A549 (cell line): ENCODE measurements around the gene SYNJ1.

Experiments used
- EHF ChIP-seq: fragments of 250-450 bp; sonication (Bioruptor Pico); IDR thresholded peaks from 2 replicates; pipeline ENCODE4 v1.5.0; 2020; ENCODE audit warnings: mild to moderate bottlenecking
- EHMT2 ChIP-seq: fragments of 200-600 bp; sonication (generic); IDR thresholded peaks from 2 replicates; pipeline ENCODE4 v1.6.1; 2016; ENCODE audit warnings: antibody characterized with exemption, low read depth, mild to moderate bottlenecking, moderate library complexity
- FOSL2 ChIP-seq, 2 experiments: fragments of 450-650 bp in 1 of 2; fragments of >200 bp in 1 of 2; sonication (Bioruptor Twin) in 1 of 2; formaldehyde crosslinking; IDR thresholded peaks; 2 replicates each; pipeline versions ENCODE4 v1.5.0 to v1.6.1; 2016 to 2020; ENCODE audit warnings: mild to moderate bottlenecking in 1 of 2, moderate library complexity in 1 of 2
- HDAC2 ChIP-seq: fragments of 200-600 bp; sonication (generic); IDR thresholded peaks from 2 replicates; pipeline ENCODE4 v1.6.1; 2016
- JUNB ChIP-seq: fragments of >200 bp; sonication (Bioruptor Twin); formaldehyde crosslinking; IDR thresholded peaks from 2 replicates; pipeline ENCODE4 v1.6.1; 2016
- MAFK ChIP-seq: fragments of 450-650 bp; IDR thresholded peaks from 2 replicates; pipeline ENCODE4 v1.6.1; 2014; ENCODE audit not compliant: partially characterized antibody
- MYC ChIP-seq: IDR thresholded peaks from 2 replicates; pipeline ENCODE4 v1.6.1; 2012; ENCODE audit warnings: mild to moderate bottlenecking, inconsistent platforms, low read length, improper control_type of control experiment, borderline replicate concordance
- POLR2A ChIP-seq: IDR thresholded peaks from 2 replicates; pipeline ENCODE4 v1.6.1; 2012; ENCODE audit warnings: mild to moderate bottlenecking, low read length
- RAD21 ChIP-seq, 2 experiments: fragments of >200 bp in 1 of 2; sonication (Bioruptor Twin) in 1 of 2; formaldehyde crosslinking in 1 of 2; IDR thresholded peaks in 1 of 2; conservative IDR thresholded peaks in 1 of 2; 2 replicates in 1 of 2; 3 replicates in 1 of 2; pipeline ENCODE4 v1.6.1; 2012 to 2018; ENCODE audit warnings: inconsistent platforms in 1 of 2
- TF ChIP-seq, protein P1 (sequence below): fragments of >200 bp; sonication (Bioruptor Twin); formaldehyde crosslinking; IDR thresholded peaks from 3 replicates; pipeline ENCODE4 v1.5.1; 2016
- TF ChIP-seq, protein P2 (sequence below): fragments of 200-600 bp; sonication (generic); IDR thresholded peaks from 2 replicates; pipeline ENCODE4 v1.6.1; 2016; ENCODE audit warnings: antibody characterized with exemption, mild to moderate bottlenecking, moderate library complexity
- TF ChIP-seq, protein P3 (sequence below): IDR thresholded peaks from 2 replicates; pipeline ENCODE4 v1.6.1; 2012
- TF ChIP-seq, protein P4 (sequence below): fragments of 250-450 bp; sonication (Bioruptor Pico); IDR thresholded peaks from 2 replicates; pipeline ENCODE4 v1.5.0; 2020; ENCODE audit warnings: low read depth, mild to moderate bottlenecking, moderate library complexity

DNA sequence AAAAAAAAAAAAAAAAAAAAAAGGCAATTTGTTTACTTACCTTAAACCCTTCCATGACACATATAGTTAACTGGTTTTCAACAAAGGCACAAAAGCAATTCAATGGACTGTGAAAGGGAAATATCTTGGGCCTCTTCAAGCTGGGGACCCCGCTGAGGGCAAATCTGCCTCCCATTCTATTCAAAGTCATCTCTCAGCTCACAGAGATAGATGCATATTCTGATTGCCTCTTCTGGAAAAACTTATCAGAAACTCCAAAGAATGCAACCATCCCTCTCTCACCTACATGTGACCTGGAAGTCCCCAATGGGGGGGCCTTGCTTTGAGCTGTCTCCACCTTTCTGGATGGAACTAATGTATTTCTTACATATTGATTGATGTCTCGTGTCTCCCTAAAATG lies 12.1 kb upstream of the SYNJ1 start:
- TF ChIP-seq, protein P1, sequence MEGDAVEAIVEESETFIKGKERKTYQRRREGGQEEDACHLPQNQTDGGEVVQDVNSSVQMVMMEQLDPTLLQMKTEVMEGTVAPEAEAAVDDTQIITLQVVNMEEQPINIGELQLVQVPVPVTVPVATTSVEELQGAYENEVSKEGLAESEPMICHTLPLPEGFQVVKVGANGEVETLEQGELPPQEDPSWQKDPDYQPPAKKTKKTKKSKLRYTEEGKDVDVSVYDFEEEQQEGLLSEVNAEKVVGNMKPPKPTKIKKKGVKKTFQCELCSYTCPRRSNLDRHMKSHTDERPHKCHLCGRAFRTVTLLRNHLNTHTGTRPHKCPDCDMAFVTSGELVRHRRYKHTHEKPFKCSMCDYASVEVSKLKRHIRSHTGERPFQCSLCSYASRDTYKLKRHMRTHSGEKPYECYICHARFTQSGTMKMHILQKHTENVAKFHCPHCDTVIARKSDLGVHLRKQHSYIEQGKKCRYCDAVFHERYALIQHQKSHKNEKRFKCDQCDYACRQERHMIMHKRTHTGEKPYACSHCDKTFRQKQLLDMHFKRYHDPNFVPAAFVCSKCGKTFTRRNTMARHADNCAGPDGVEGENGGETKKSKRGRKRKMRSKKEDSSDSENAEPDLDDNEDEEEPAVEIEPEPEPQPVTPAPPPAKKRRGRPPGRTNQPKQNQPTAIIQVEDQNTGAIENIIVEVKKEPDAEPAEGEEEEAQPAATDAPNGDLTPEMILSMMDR = no peak
- TF ChIP-seq MAFK = no peak
- no peak for TF ChIP-seq EHMT2
- no peak for TF ChIP-seq EHF (CRISPR knock-in tag)
- no peak for TF ChIP-seq JUNB
- no peak for TF ChIP-seq FOSL2 (IDR thresholded peaks at IDR 0.05)
- TF ChIP-seq FOSL2 (CRISPR knock-in tag; IDR thresholded peaks at IDR 0.05) = no peak
- TF ChIP-seq, protein P2, sequence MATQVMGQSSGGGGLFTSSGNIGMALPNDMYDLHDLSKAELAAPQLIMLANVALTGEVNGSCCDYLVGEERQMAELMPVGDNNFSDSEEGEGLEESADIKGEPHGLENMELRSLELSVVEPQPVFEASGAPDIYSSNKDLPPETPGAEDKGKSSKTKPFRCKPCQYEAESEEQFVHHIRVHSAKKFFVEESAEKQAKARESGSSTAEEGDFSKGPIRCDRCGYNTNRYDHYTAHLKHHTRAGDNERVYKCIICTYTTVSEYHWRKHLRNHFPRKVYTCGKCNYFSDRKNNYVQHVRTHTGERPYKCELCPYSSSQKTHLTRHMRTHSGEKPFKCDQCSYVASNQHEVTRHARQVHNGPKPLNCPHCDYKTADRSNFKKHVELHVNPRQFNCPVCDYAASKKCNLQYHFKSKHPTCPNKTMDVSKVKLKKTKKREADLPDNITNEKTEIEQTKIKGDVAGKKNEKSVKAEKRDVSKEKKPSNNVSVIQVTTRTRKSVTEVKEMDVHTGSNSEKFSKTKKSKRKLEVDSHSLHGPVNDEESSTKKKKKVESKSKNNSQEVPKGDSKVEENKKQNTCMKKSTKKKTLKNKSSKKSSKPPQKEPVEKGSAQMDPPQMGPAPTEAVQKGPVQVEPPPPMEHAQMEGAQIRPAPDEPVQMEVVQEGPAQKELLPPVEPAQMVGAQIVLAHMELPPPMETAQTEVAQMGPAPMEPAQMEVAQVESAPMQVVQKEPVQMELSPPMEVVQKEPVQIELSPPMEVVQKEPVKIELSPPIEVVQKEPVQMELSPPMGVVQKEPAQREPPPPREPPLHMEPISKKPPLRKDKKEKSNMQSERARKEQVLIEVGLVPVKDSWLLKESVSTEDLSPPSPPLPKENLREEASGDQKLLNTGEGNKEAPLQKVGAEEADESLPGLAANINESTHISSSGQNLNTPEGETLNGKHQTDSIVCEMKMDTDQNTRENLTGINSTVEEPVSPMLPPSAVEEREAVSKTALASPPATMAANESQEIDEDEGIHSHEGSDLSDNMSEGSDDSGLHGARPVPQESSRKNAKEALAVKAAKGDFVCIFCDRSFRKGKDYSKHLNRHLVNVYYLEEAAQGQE = no peak
- no peak for TF ChIP-seq POLR2A
- no peak for TF ChIP-seq MYC
- no peak for TF ChIP-seq HDAC2
- no peak for TF ChIP-seq RAD21 (conservative IDR thresholded peaks at IDR 0.05 in 1 of 2, IDR thresholded peaks at IDR 0.05 in 1 of 2)
- TF ChIP-seq, protein P3, sequence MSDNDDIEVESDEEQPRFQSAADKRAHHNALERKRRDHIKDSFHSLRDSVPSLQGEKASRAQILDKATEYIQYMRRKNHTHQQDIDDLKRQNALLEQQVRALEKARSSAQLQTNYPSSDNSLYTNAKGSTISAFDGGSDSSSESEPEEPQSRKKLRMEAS = no peak
- TF ChIP-seq, protein P4, sequence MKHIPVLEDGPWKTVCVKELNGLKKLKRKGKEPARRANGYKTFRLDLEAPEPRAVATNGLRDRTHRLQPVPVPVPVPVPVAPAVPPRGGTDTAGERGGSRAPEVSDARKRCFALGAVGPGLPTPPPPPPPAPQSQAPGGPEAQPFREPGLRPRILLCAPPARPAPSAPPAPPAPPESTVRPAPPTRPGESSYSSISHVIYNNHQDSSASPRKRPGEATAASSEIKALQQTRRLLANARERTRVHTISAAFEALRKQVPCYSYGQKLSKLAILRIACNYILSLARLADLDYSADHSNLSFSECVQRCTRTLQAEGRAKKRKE = no peak
